ENCODE data around the gene PITPNM3.

DNA sequence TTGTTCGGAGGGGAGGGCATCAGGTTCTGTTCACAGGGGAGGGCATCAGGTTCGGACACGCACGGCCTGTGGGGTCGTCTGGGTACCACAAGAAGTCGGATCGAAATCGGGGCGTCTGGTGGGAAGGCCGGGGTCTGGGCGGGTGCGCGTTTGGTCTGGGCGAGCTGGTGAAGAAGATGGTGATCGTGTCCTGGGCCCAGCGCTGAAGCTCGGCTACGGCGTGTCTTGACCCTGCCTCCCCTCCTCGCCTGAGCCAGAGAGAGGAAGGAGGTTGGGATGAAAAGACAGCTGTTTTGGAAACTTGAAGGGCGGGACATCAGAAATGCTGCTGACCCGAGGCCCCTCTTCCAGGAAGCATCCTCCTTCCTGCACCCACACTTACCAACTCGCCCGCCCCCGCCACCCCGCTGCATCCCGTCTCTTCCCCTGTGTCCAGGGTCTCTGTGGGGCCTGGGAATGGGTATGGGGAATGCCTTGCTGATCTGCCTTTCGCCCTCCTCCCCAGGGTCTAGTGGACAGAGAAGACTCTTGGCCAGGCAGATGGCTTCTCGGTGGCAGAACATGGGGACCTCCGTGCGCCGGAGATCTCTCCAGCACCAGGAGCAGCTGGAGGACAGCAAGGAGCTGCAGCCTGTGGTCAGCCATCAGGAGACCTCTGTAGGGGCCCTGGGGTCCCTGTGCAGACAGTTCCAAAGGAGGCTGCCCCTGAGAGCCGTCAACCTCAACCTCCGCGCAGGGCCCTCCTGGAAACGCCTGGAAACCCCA lies 111.6 kb downstream of the PITPNM3 start:
- TF ChIP-seq, protein P1, sequence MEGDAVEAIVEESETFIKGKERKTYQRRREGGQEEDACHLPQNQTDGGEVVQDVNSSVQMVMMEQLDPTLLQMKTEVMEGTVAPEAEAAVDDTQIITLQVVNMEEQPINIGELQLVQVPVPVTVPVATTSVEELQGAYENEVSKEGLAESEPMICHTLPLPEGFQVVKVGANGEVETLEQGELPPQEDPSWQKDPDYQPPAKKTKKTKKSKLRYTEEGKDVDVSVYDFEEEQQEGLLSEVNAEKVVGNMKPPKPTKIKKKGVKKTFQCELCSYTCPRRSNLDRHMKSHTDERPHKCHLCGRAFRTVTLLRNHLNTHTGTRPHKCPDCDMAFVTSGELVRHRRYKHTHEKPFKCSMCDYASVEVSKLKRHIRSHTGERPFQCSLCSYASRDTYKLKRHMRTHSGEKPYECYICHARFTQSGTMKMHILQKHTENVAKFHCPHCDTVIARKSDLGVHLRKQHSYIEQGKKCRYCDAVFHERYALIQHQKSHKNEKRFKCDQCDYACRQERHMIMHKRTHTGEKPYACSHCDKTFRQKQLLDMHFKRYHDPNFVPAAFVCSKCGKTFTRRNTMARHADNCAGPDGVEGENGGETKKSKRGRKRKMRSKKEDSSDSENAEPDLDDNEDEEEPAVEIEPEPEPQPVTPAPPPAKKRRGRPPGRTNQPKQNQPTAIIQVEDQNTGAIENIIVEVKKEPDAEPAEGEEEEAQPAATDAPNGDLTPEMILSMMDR (IDR thresholded peaks at IDR 0.05): no peak
- TF ChIP-seq POLR2A (IDR thresholded peaks at IDR 0.05) (no peak), POLR2AphosphoS5 (IDR thresholded peaks at IDR 0.05; ENCODE audit: insufficient read depth in 1 of 2, low read depth in 1 of 2) (no peak)
